ENCODE data around the gene UGT1A10.

Gene UGT1A10

GRCh38 chr2:233822101-233822771, 186.0 kb downstream of the UGT1A10 start:
- DNase-seq (ENCODE audit: low read depth) = no peak
